ENCODE data around the gene TMEM164. TPM values are rescaled to one million over a fixed set of nuclear protein-coding genes. Genes with fewer than 3 reads are reported as not detected.

Gene TMEM164
- total RNA-seq, 3 donors from 2014 or later (not counting 1 experiment from before 2014, with no cell fraction given), result 18.9 to 80.6 (median 30.6) TPM

GRCh38 chrX:109958266-109958665 lies 44.6 kb upstream of the TMEM164 start:
- Histone ChIP-seq H3K27me3 (ENCODE audit: control insufficient read depth, insufficient read depth, low read length) (no peaks in the 10 kb centered on the region), H3K4me3 (ENCODE audit: low read length) (no peak overlapping the region), H3K9me3 (ENCODE audit: control insufficient read depth, insufficient read depth, low read length) (no peaks in the 10 kb centered on the region), H3K36me3 (ENCODE audit: control insufficient read depth, insufficient read depth, low read length) (no peaks in the 10 kb centered on the region), H3K4me1 (ENCODE audit: control insufficient read depth, insufficient read depth, low read length) (peaks cover 13% of the 10 kb centered on the region), H3K27ac (ENCODE audit: low read length) (peak overlapping the region; percentile 42)
- H3K27ac Mint-ChIP-seq, result peak overlapping the region; percentile 65 to 77
- H3K9me3 Mint-ChIP-seq, result no peaks in the 10 kb centered on the region
- H3K4me1 Mint-ChIP-seq, result peaks cover 15 to 24% of the 10 kb centered on the region in 2 donors
- intact Hi-C loops (cut with micrococcal nuclease), result no loop called here
- DNase-seq (no peak), ATAC-seq (peak in 2 of 3 donors; percentile 42 to 46)
- no peaks in the 10 kb centered on the region for H3K27me3 Mint-ChIP-seq (ENCODE audit: low read depth in 2 of 2)
- H3K4me3 Mint-ChIP-seq, result peak overlapping the region; percentile 73
- no peak for TF ChIP-seq CTCF (IDR thresholded peaks at IDR 0.05)
- no peaks in the 10 kb centered on the region for H3K36me3 Mint-ChIP-seq

GRCh38 chrX:109959356-109959871 lies 43.5 kb upstream of the TMEM164 start:
- no peak for TF ChIP-seq CTCF (IDR thresholded peaks at IDR 0.05)
- ATAC-seq (peak in 2 of 3 donors; percentile 75 to 85), DNase-seq (no peak)
- Histone ChIP-seq H3K4me3 (ENCODE audit: low read length) (no peak overlapping the region), H3K4me1 (ENCODE audit: control insufficient read depth, insufficient read depth, low read length) (peaks cover 13% of the 10 kb centered on the region), H3K27me3 (ENCODE audit: control insufficient read depth, insufficient read depth, low read length) (no peaks in the 10 kb centered on the region), H3K36me3 (ENCODE audit: control insufficient read depth, insufficient read depth, low read length) (no peaks in the 10 kb centered on the region), H3K27ac (ENCODE audit: low read length) (peak overlapping the region; percentile 38), H3K9me3 (ENCODE audit: control insufficient read depth, insufficient read depth, low read length) (no peaks in the 10 kb centered on the region)
- H3K4me1 Mint-ChIP-seq, result peaks cover 15 to 24% of the 10 kb centered on the region in 2 donors
- no peaks in the 10 kb centered on the region for H3K36me3 Mint-ChIP-seq
- peak overlapping the region; percentile 73 for H3K4me3 Mint-ChIP-seq
- intact Hi-C loops (cut with micrococcal nuclease), result no loop called here
- no peaks in the 10 kb centered on the region for H3K9me3 Mint-ChIP-seq
- peak overlapping the region in 1 of 2 donors; percentile 77 for H3K27ac Mint-ChIP-seq
- no peaks in the 10 kb centered on the region for H3K27me3 Mint-ChIP-seq (ENCODE audit: low read depth in 2 of 2)

DNA sequence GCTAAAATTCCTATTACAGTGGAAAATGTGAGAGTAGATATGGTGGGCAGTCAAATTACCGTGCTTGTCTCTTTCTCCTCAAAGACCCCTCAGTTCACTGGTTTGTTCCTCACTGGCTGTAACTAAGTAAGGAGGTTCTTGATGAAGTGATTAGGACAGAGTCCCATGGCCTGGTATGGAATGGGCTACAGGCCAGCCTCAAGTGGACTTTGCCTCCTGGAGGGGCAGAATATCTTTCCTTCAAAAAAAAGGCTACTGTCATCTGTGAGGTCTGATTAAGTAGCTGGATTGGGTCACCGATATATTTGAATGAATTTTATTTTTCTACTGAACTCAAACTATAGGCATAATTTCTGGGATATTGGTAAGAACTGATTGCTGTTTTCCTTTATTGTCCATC lies 38.5 kb upstream of the TMEM164 start:
- Mint-ChIP-seq H3K4me1 (peaks cover 0 to 8% of the 10 kb centered on the region in 2 donors), H3K36me3 (no peaks in the 10 kb centered on the region), H3K4me3 (no peak overlapping the region), H3K27me3 (ENCODE audit: low read depth in 2 of 2) (no peaks in the 10 kb centered on the region), H3K27ac (no peak overlapping the region), H3K9me3 (no peaks in the 10 kb centered on the region)
- ATAC-seq (no peak), DNase-seq (no peak)
- no peaks in the 10 kb centered on the region for H3K36me3 ChIP-seq (ENCODE audit: control insufficient read depth, insufficient read depth, low read length)
- peaks cover 4% of the 10 kb centered on the region for H3K4me1 ChIP-seq (ENCODE audit: control insufficient read depth, insufficient read depth, low read length)
- H3K27me3 ChIP-seq (ENCODE audit: control insufficient read depth, insufficient read depth, low read length), result no peaks in the 10 kb centered on the region
- H3K4me3 ChIP-seq (ENCODE audit: low read length), result no peak overlapping the region
- intact Hi-C loops (cut with micrococcal nuclease), result no loop called here
- WGBS (ENCODE audit: insufficient coverage), result 90% methylated on average over 2 of the region's 2 CpGs
- no peak for TF ChIP-seq CTCF (IDR thresholded peaks at IDR 0.05)
- no peak overlapping the region for H3K27ac ChIP-seq (ENCODE audit: low read length)
- H3K9me3 ChIP-seq (ENCODE audit: control insufficient read depth, insufficient read depth, low read length), result no peaks in the 10 kb centered on the region

- ATAC-seq, result no peak
- H3K4me3 ChIP-seq (ENCODE audit: low read length), result no peak overlapping the region
- WGBS (ENCODE audit: insufficient coverage), result no CpG with 5 or more reads among the region's 1 CpG
- H3K4me3 Mint-ChIP-seq, result no peak overlapping the region
- no peaks in the 10 kb centered on the region for H3K9me3 Mint-ChIP-seq
- H3K36me3 ChIP-seq (ENCODE audit: control insufficient read depth, insufficient read depth, low read length), result no peaks in the 10 kb centered on the region
- H3K4me1 Mint-ChIP-seq, result no peaks in the 10 kb centered on the region
- no peak overlapping the region for H3K27ac Mint-ChIP-seq
- no peaks in the 10 kb centered on the region for H3K27me3 ChIP-seq (ENCODE audit: control insufficient read depth, insufficient read depth, low read length)
- no peaks in the 10 kb centered on the region for H3K36me3 Mint-ChIP-seq
- no peaks in the 10 kb centered on the region for H3K4me1 ChIP-seq (ENCODE audit: control insufficient read depth, insufficient read depth, low read length)
- no peak overlapping the region for H3K27ac ChIP-seq (ENCODE audit: low read length)
- TF ChIP-seq CTCF (IDR thresholded peaks at IDR 0.05), result no peak
- no peaks in the 10 kb centered on the region for H3K9me3 ChIP-seq (ENCODE audit: control insufficient read depth, insufficient read depth, low read length)
- no peak for DNase-seq
- H3K27me3 Mint-ChIP-seq (ENCODE audit: low read depth in 2 of 2), result no peaks in the 10 kb centered on the region
- intact Hi-C loops (cut with micrococcal nuclease), result no loop called here
These were observed 36.7 kb upstream of the TMEM164 start for GRCh38 chrX:109966246-109966645.
